K562 (cell line): ENCODE measurements around the gene KCNMB4. TPM values are rescaled to one million over a fixed set of nuclear protein-coding genes. Genes with fewer than 3 reads are reported as not detected.

Experiments used
- ATAC-seq: fragments of 200-7000 bp; cut with Tn5 transposase; 3 replicates; pipeline ENCODE4 v1.9.1; 2020; ENCODE audit warnings: moderate library complexity
- BruUV-seq: library from RNA; stranded (reverse); fragments of 400-500 nt; replicated peaks from 2 replicates; lab custom pipeline; 2021; lab: Mats Ljungman, UMichigan
- CTCF ChIA-PET: fragments of 300-600 bp; formaldehyde crosslinking; extraction: SDS; loops from one replicate; lab custom pipeline; 2021; ENCODE audit warnings: low intra/inter-chr PET ratio; lab: Yijun Ruan, JAX
- POLR2A ChIA-PET: fragments of 300-600, 350-650 bp; sonication (Branson Sonifier 250); formaldehyde crosslinking; extraction: SDS; loops from one replicate; lab custom pipeline; 2021; ENCODE audit warnings: antibody characterized with exemption, inconsistent platforms; lab: Yijun Ruan, JAX
- DNase-seq, 4 experiments: peaks; one replicate each; pipeline versions ENCODE4 v3.0.0 to v3.0.0-alpha.2; 2011 to 2018; ENCODE audit warnings: low spot score in 3 of 4, mixed read lengths in 3 of 4; ENCODE audit errors: extremely low read depth in 1 of 4
- FAIRE-seq: peaks from 2 replicates; lab custom pipeline; 2011; peaks lifted over from hg19 to GRCh38; lab: Jason Lieb, UNC
- H2AFZ ChIP-seq: 2 replicates; pipeline ENCODE4 v1.6.0; 2011; ENCODE audit warnings: low read depth, low read length, control low read depth, inconsistent platforms
- H3K27ac ChIP-seq: fragments of 200-600 bp; 3 replicates; pipeline ENCODE4 v1.8.0; 2011; ENCODE audit warnings: low read depth, mild to moderate bottlenecking, control low read depth, inconsistent platforms, low read length, moderate library complexity, mixed read lengths; ENCODE audit errors: extremely low read depth
- H3K27me3 ChIP-seq, 2 experiments: fragments of 300-600 bp in 1 of 2; 2 replicates in 1 of 2; 3 replicates in 1 of 2; pipeline versions ENCODE4 v1.6.0 to v1.8.0; 2011; ENCODE audit warnings: inconsistent platforms in 2 of 2, low read length in 2 of 2, mild to moderate bottlenecking in 1 of 2, mixed read lengths in 1 of 2, moderate library complexity in 1 of 2; ENCODE audit not compliant: control insufficient read depth in 2 of 2, insufficient read depth in 2 of 2
- H3K36me3 ChIP-seq: fragments of 300-600 bp; 3 replicates; pipeline ENCODE4 v1.8.0; 2011; ENCODE audit warnings: mild to moderate bottlenecking, low read length, inconsistent platforms; ENCODE audit not compliant: control insufficient read depth, insufficient read depth
- H3K4me1 ChIP-seq, 2 experiments: fragments of 200-600 bp in 1 of 2; replicated peaks in 1 of 2; 2 replicates in 1 of 2; 3 replicates in 1 of 2; pipeline versions ENCODE4 v1.5.1 to v1.8.0; 2011; ENCODE audit warnings: inconsistent platforms in 2 of 2, low read length in 2 of 2, mild to moderate bottlenecking in 1 of 2, mixed read lengths in 1 of 2, moderate library complexity in 1 of 2; ENCODE audit not compliant: control insufficient read depth in 2 of 2, insufficient read depth in 2 of 2
- H3K4me2 ChIP-seq: 2 replicates; pipeline ENCODE4 v1.6.1; 2011; ENCODE audit warnings: low read length, control low read depth, inconsistent platforms, mixed read lengths; ENCODE audit not compliant: insufficient read depth
- H3K4me3 ChIP-seq: fragments of 200-600 bp; sonication (generic), shearing (Covaris generic); 2 replicates; pipeline ENCODE4 v1.5.1; 2016; ENCODE audit warnings: control low read depth, inconsistent platforms
- H3K79me2 ChIP-seq: fragments of 200-600 bp; 3 replicates; pipeline ENCODE4 v1.8.0; 2011; ENCODE audit warnings: low read length, inconsistent platforms; ENCODE audit not compliant: control insufficient read depth, insufficient read depth
- H3K9ac ChIP-seq, 2 experiments: 2 replicates each; pipeline versions ENCODE4 v1.6.0 to v1.6.1; 2011; ENCODE audit warnings: low read depth in 2 of 2, low read length in 2 of 2, control low read depth in 1 of 2, inconsistent platforms in 1 of 2, mild to moderate bottlenecking in 1 of 2, mixed read lengths in 1 of 2; ENCODE audit not compliant: insufficient read depth in 1 of 2
- H3K9me1 ChIP-seq: one replicate; pipeline ENCODE4 v1.6.0; 2011; ENCODE audit warnings: inconsistent platforms, mild to moderate bottlenecking, low read length, moderate library complexity; ENCODE audit not compliant: control insufficient read depth, insufficient read depth
- H3K9me3 ChIP-seq: replicated peaks from 2 replicates; pipeline ENCODE4 v1.5.1; 2011; ENCODE audit warnings: low read depth, low read length, inconsistent platforms; ENCODE audit not compliant: control insufficient read depth, insufficient read depth
- H4K20me1 ChIP-seq: replicated peaks from 2 replicates; pipeline ENCODE4 v1.6.1; 2011; ENCODE audit warnings: low read length, inconsistent platforms, mixed read lengths; ENCODE audit not compliant: control insufficient read depth, insufficient read depth
- C11orf30 ChIP-seq: fragments of 450-650 bp; IDR thresholded peaks from 2 replicates; pipeline ENCODE4 v1.6.1; 2016; ENCODE audit warnings: low read depth, mild to moderate bottlenecking
- CEBPG ChIP-seq, 3 experiments: fragments of 200-800 bp in 1 of 3; sonication (Bioruptor generic) in 1 of 3; sonication (generic) in 1 of 3; formaldehyde crosslinking in 1 of 3; IDR thresholded peaks in 2 of 3; conservative IDR thresholded peaks in 1 of 3; 2 replicates each; pipeline versions ENCODE4 v1.6.1 to v1.8.0; 2016 to 2022; ENCODE audit warnings: missing compliant biosample characterization in 2 of 3, missing genetic modification characterization in 2 of 3, mild to moderate bottlenecking in 1 of 3, missing genetic modification reagents in 1 of 3
- DACH1 ChIP-seq: fragments of 450-650 bp; IDR thresholded peaks from 2 replicates; pipeline ENCODE4 v1.6.1; 2018; ENCODE audit not compliant: partially characterized antibody
- EHMT2 ChIP-seq: fragments of 450-650 bp; IDR thresholded peaks from 2 replicates; pipeline ENCODE4 v1.6.1; 2018; ENCODE audit warnings: antibody characterized with exemption
- HNRNPL ChIP-seq: fragments of 200-400 bp; formaldehyde crosslinking; IDR thresholded peaks from 2 replicates; pipeline ENCODE4 v1.6.1; 2017; ENCODE audit warnings: low read depth, mild to moderate bottlenecking, low read length
- MAFF ChIP-seq: IDR thresholded peaks from 2 replicates; pipeline ENCODE4 v1.6.1; 2012; ENCODE audit warnings: low read length, improper control_type of control experiment
- MAFG ChIP-seq: fragments of 450-650 bp; conservative IDR thresholded peaks from 2 replicates; pipeline ENCODE4 v1.6.1; 2016; ENCODE audit warnings: missing genetic modification characterization, missing compliant biosample characterization
- MAFK ChIP-seq: IDR thresholded peaks from 2 replicates; pipeline ENCODE4 v1.6.1; 2011; ENCODE audit warnings: low read length, improper control_type of control experiment
- MCM7 ChIP-seq, 2 experiments: fragments of 450-650 bp; IDR thresholded peaks; 2 replicates each; pipeline ENCODE4 v1.6.1; 2016 to 2018
- SAFB ChIP-seq: fragments of 200-400 bp; formaldehyde crosslinking; IDR thresholded peaks from 2 replicates; pipeline ENCODE4 v1.6.1; 2017; ENCODE audit warnings: low read depth, low read length, borderline replicate concordance
- TCF3 ChIP-seq: sonication (generic); formaldehyde crosslinking; IDR thresholded peaks from 2 replicates; pipeline ENCODE4 v1.4.0; 2020; ENCODE audit warnings: mild to moderate bottlenecking, missing genetic modification reagents
- ZBTB8A ChIP-seq: fragments of 450-650 bp; IDR thresholded peaks from 2 replicates; pipeline ENCODE4 v1.6.1; 2018; ENCODE audit warnings: mild to moderate bottlenecking, moderate library complexity; ENCODE audit not compliant: partially characterized antibody
- ZHX1 ChIP-seq: fragments of 150-350 bp; conservative IDR thresholded peaks from 2 replicates; pipeline ENCODE4 v1.6.1; 2014; ENCODE audit warnings: low read length
- ZNF316 ChIP-seq: fragments of 450-650 bp; IDR thresholded peaks from 2 replicates; pipeline ENCODE4 v1.6.1; 2016
- WGBS: fragments of 100-300 bp; shearing (Covaris generic); methylation state at CpG from one replicate; pipeline ENCODE4 v1.1.6; 2016; ENCODE audit warnings: low coverage, mixed read lengths; ENCODE audit not compliant: insufficient coverage; ENCODE audit errors: missing lambda C conversion rate; 5-methylcytosine and 5-hydroxymethylcytosine counted together
- in situ Hi-C: fragments of 300-500 bp; cut with MboI; formaldehyde crosslinking; loops from 4 replicates; pipeline ENCODE4 v1.15.0; 2018; ENCODE audit warnings: inconsistent platforms, mixed read lengths
- intact Hi-C: fragments of 100-400 bp; cut with micrococcal nuclease; formaldehyde crosslinking; loops from 2 replicates; pipeline ENCODE4 v1.14.2; 2022
- polyA plus RNA-seq, 8 experiments: library from polyadenylated mRNA; depleted of rRNA in 4 of 8; stranded (reverse) in 5 of 8; unstranded in 3 of 8; fragments of >200 nt; fragmentation: Nextera tagmentation in 2 of 8; fragmentation: Illumina TruSeq in 1 of 8; extraction: Ambion mirVana in 2 of 8; extraction: Trizol in 1 of 8; gene quantifications; 2 replicates each; pipeline versions ENCODE4 v1.2.1 to v1.2.3, GENCODE V29; 2011 to 2014; ENCODE audit warnings: inconsistent platforms in 1 of 8, missing spikeins in 1 of 8
- total RNA-seq, 7 experiments: library from RNA; depleted of rRNA in 6 of 7; stranded (reverse); fragments of >200 nt in 6 of 7; fragmentation: Illumina TruSeq in 2 of 7; extraction: Trizol in 2 of 7; gene quantifications; 2 replicates each; pipeline versions ENCODE4 v1.2.1 to v1.2.3, GENCODE V29; 2011 to 2021; ENCODE audit warnings: low replicate concordance in 1 of 7

Gene KCNMB4
- total and polyA plus RNA-seq, 9 of the 15 experiments (the other 6 are each of a cell fraction or from before 2014, with no cell fraction given): 0.01 to 0.14 (median 0.06) TPM; not detected in 1

- Histone ChIP-seq H3K36me3 (no peaks in the 10 kb centered on the region), H2AFZ (no peak overlapping the region), H3K79me2 (no peaks in the 10 kb centered on the region), H3K27me3 (peaks cover 5 to 15% of the 10 kb centered on the region in 2 experiments), H3K9me3 (no peaks in the 10 kb centered on the region), H3K9me1 (no peaks in the 10 kb centered on the region), H3K27ac (no peak overlapping the region), H3K4me3 (no peak overlapping the region), H3K4me1 (no peaks in the 10 kb centered on the region), H3K4me2 (no peak overlapping the region), H4K20me1 (no peaks in the 10 kb centered on the region), H3K9ac (no peak overlapping the region)
- FAIRE-seq (no peak), ATAC-seq (no peak), DNase-seq (no peak)
- BruUV-seq: no TSS peak
- WGBS: 0% methylated on average over 1 of the region's 1 CpG
- ChIA-PET CTCF (no interaction called here), POLR2A (interaction anchor here (1.5 kb wide), 1 partner anchor 10 kb away, joined by 5 read pairs; no protein-coding TSS in a partner anchor)
- TF ChIP-seq C11orf30 (peak; percentile 67), MAFG (tag) (peak; percentile 56), ZNF316 (peak; percentile 75), MAFF (peak; percentile 52), HNRNPL (no peak), MAFK (peak; percentile 51), ZBTB8A (no peak)
- in situ Hi-C loops (no loop called here), intact Hi-C loops (no loop called here)
Measured at GRCh38 chr12:70426620-70427019, 60.5 kb downstream of the KCNMB4 start.

- no peaks in the 10 kb centered on the region for H3K9me1 ChIP-seq
- no peak overlapping the region for H3K4me2 ChIP-seq
- ChIA-PET CTCF (no interaction called here), POLR2A (interaction anchor here (1.5 to 1.6 kb wide), 2 partner anchors 10 to 11 kb away, joined by 4 to 5 read pairs; no protein-coding TSS in a partner anchor)
- no peak overlapping the region for H3K27ac ChIP-seq
- H3K79me2 ChIP-seq: no peaks in the 10 kb centered on the region
- H3K4me3 ChIP-seq: no peak overlapping the region
- in situ Hi-C loops (no loop called here), intact Hi-C loops (no loop called here)
- H4K20me1 ChIP-seq: no peaks in the 10 kb centered on the region
- no peak overlapping the region for H3K9ac ChIP-seq
- H2AFZ ChIP-seq: no peak overlapping the region
- H3K36me3 ChIP-seq: no peaks in the 10 kb centered on the region
- H3K9me3 ChIP-seq: no peaks in the 10 kb centered on the region
- ATAC-seq: no peak
- H3K27me3 ChIP-seq: peaks cover 5 to 15% of the 10 kb centered on the region in 2 experiments
- BruUV-seq: no TSS peak
- FAIRE-seq: no peak
- no peaks in the 10 kb centered on the region for H3K4me1 ChIP-seq
- WGBS: 10% methylated on average over 3 of the region's 3 CpGs
- DNase-seq: no peak
- TF ChIP-seq EHMT2: no peak
- no peak for TF ChIP-seq DACH1
- TF ChIP-seq ZHX1: no peak
- TF ChIP-seq MCM7 (IDR thresholded peaks at IDR 0.05): no peak
- TF ChIP-seq CEBPG (CRISPR knock-in tag; IDR thresholded peaks at IDR 0.05): no peak
- peak; percentile 46 to 80 for TF ChIP-seq CEBPG (tag; conservative IDR thresholded peaks at IDR 0.05 in 1 of 2, IDR thresholded peaks at IDR 0.05 in 1 of 2)
- no peak for TF ChIP-seq SAFB
- no peak for TF ChIP-seq TCF3 (CRISPR knock-in tag)
Measured at GRCh38 chr12:70427611-70428010, 61.5 kb downstream of the KCNMB4 start.
